GM21576 (cell line): ENCODE measurements around the gene RIPK4.
"Not testable (repeated sequence)": the region's sequence is repeated elsewhere in the genome, so short reads cannot be mapped to it uniquely, and the experiment has no call there.

Source experiments
- ATAC-seq: cut with Tn5 transposase; IDR thresholded peaks from one replicate; pipeline ENCODE4 v1.9.1; 2021; ENCODE audit warnings: mild to moderate bottlenecking, moderate library complexity; ENCODE audit not compliant: unreplicated experiment

RIPK4 gene

DNA sequence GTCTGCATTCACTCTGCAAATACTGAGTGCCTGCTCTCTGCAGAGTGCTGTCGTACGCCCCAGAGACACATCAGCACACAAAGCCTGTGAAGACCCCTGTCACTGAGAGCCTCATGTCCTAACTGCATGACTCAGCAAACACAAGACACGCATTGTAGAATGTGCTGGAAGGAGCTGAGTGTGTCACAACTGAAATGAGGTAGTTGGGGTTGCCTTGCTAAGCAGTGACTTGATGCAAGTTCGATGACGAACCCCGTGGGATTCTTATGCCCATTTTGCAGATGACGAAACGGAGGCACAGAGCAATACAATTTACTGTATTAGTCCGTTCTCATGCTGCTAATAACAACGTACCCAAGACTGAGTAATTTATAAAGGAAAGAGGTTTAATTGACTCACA is 65.1 kb downstream of the RIPK4 start:
- no peak for ATAC-seq

GRCh38 chr21:41699311-41699710 is 67.5 kb downstream of the RIPK4 start:
- no peak for ATAC-seq

GRCh38 chr21:41698071-41698470 is 68.8 kb downstream of the RIPK4 start:
- no peak for ATAC-seq

- no peak for ATAC-seq
These were observed 71.3 kb downstream of the RIPK4 start for GRCh38 chr21:41695513-41695912.

DNA sequence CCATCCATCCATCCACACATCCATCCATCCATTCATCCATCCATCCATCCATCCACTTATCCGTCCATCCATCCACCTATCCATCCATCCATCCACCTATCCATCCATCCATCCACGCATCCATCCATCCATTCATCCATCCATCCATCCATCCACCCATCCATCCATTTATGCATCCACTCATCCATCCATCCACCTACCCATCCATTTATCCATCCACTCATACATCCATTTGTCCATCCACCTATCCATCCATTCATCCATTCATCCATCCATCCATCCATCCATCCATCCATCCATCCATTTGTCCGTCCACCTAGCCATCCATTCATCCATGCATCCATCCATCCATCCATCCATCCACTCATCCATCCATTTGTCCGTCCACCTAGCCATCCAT is 72.8 kb downstream of the RIPK4 start:
- not testable (repeated sequence) for ATAC-seq

GRCh38 chr21:41692185-41692565 is 74.7 kb downstream of the RIPK4 start:
- ATAC-seq: no peak

DNA sequence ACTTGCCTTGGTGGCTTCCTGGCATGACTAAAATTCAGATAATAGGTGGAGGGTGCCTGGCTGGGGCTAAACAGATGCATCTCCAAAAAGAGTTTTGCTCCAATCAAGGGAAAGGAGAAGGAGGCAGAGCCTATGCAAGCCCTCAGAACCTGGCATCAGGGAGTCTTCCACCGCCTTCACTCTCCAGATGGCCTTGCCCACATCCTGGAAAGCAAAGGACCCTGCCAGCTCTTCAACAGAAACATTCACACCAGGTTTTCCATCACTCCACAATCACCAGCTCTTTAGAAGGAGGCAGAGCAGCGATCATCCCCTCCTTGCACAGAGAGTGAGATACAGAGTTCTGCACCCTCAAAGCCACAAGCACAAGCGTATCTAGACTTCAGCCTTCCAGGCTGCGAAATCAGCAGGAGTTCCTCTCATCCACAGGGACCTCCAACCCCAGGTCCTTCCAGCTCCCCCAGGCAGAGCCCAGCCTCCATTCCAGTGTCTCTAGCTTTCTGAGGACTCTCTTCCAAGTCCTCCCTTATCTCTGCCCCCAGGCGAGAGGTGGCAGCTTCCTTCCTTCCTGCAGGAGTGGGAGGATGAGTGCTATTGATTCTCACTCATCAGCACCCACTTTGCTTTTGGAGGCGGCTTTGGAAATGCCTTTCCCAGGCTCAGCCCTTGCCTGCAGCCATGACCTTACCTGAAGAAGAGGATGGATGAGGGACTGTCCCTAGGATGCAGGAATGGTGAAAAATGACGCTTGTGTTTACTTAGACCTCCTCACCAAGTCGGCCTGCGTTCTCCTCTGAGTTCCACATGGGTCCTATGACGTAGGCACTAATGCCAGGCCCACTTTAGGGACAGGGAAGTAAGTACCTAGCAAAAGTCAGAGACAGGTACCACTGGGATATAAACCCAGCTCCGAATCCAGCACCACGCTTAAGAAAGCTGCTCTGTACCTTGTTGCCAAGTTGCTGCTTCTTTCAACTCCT is 75.4 kb downstream of the RIPK4 start:
- ATAC-seq: no peak
